Heart right ventricle (tissue), 16 donors: Measurements from ENCODE around the gene SEMA5A. TPM values are rescaled to one million over a fixed set of nuclear protein-coding genes. Genes with fewer than 3 reads are reported as not detected.

Experiments used
- ATAC-seq, 8 donors: fragments of 200-7000 bp; cut with Tn5 transposase; one replicate each; pipeline ENCODE4 v1.9.1; 2020; ENCODE audit warnings: mild to moderate bottlenecking in 8 of 8, moderate library complexity in 8 of 8, moderate number of reproducible peaks in 1 of 8
- DNase-seq, 2 donors: peaks; one replicate each; pipeline ENCODE4 v3.0.0-alpha.2; 2020
- H3K27ac ChIP-seq, 10 donors: fragments of 200-600 bp; sonication (generic) in 2 of 10; one replicate each; pipeline versions ENCODE4 v1.5.0 to v1.8.0; 2020 to 2022; ENCODE audit warnings: mild to moderate bottlenecking in 3 of 10
- H3K27me3 ChIP-seq, 7 donors: fragments of 200-600 bp; one replicate each; pipeline ENCODE4 v1.8.0; 2021 to 2022; ENCODE audit warnings: mild to moderate bottlenecking in 2 of 7
- H3K36me3 ChIP-seq, 9 donors: fragments of 200-600 bp; sonication (generic) in 1 of 9; one replicate each; pipeline versions ENCODE4 v1.5.0 to v1.8.0; 2020 to 2022; ENCODE audit warnings: mild to moderate bottlenecking in 2 of 9
- H3K4me1 ChIP-seq, 9 donors: fragments of 200-600 bp; sonication (generic) in 1 of 9; one replicate each; pipeline versions ENCODE4 v1.5.0 to v1.8.0; 2020 to 2022; ENCODE audit warnings: mild to moderate bottlenecking in 4 of 9
- H3K4me3 ChIP-seq, 10 donors: fragments of 200-600 bp; sonication (generic) in 2 of 10; one replicate each; pipeline versions ENCODE4 v1.5.0 to v1.8.0; 2020 to 2022; ENCODE audit warnings: mild to moderate bottlenecking in 7 of 10, moderate library complexity in 2 of 10
- H3K9me3 ChIP-seq, 11 donors: fragments of 200-600 bp in 10 of 11; sonication (generic) in 2 of 11; one replicate each; pipeline versions ENCODE4 v1.5.0 to v1.8.0; 2013 to 2022; ENCODE audit warnings: mild to moderate bottlenecking in 2 of 11, control low read depth in 1 of 11, moderate library complexity in 1 of 11
- WGBS, 2 donors: extraction: QIAGEN DNeasy Blood & Tissue Kit; methylation state at CpG; one replicate each; pipeline ENCODE4 v1.1.7; 2013; ENCODE audit warnings: inconsistent platforms in 1 of 2; 5-methylcytosine and 5-hydroxymethylcytosine counted together
- intact Hi-C, 10 donors: fragments of 100-400 bp; cut with DNase I; formaldehyde crosslinking; loops; one replicate each; pipeline versions ENCODE4 v1.11.1 to v1.14.2; 2022
- polyA plus RNA-seq, 2 donors: library from polyadenylated mRNA; stranded (reverse); fragments of 200-250 nt; gene quantifications; one replicate each; pipeline ENCODE4 v1.2.3, GENCODE V29; 2013
- total RNA-seq, 10 donors: library from RNA; stranded (reverse); fragmentation: NEBNext Ultra II Directional in 3 of 10; extraction: Animal tissue kit (Norgen Biotek cat#: 25700) in 3 of 10; gene quantifications; one replicate each; pipeline versions ENCODE4 v1.2.1 to v1.2.4, GENCODE V29; 2021 to 2023
- TF ChIP-seq, protein P1 (sequence below), 9 donors: fragments of 200-600 bp; sonication (generic) in 2 of 9; IDR thresholded peaks; one replicate each; pipeline versions ENCODE4 v1.5.0 to v1.8.0; 2021 to 2022; ENCODE audit warnings: antibody characterized with exemption in 9 of 9, mild to moderate bottlenecking in 5 of 9, moderate library complexity in 1 of 9
- donor health status: Arrhythmogenic right ventricular cardiomyopathy.
- donor health status: ischemic (EF 13 %, LVEDD 7.1; RV severe dilation, severe dysfunction).
- donor health status: healthy with polysubstance abuse.
- donor health status: DM: no; HTN: yes; CAD: no.
- donor health status: DM: no; HTN: no; CAD: no.
- donor health status: ischemic (EF 25% LVEDD 6.9; RV normal size, moderate dysfunction).
- donor health status: ischemic (EF 25% LVEDD 5.7; RV mildly dilated, moderate dysfunction).
- donor health status: healthy.
- donor health status: DM: yes; HTN: yes; CAD: no.
- donor health status: Ischemic cardiomyopathy.
- donor health status: ischemic (EF 35%, LVEDD 5.7; RV mildly dilated, moderate dysfunction).
- donor health status: nonischemic (EF 11% LVEDD 7.7; RV severe dilation, severe dysfunction).
- donor health status: DM: yes; HTN: yes; CAD: no.
- donor health status: PGD.
- donor health status: ischemic (EF 29% LVEDD 5.4; RV normal size, mild dysfunction).
- donor health status: nonischemic (EF 23%, LVEDD 6.1; RV moderate dilation, normal function).

Gene SEMA5A
- total and polyA plus RNA-seq, 12 donors = 1.9 to 71.5 (median 48.0) TPM

DNA sequence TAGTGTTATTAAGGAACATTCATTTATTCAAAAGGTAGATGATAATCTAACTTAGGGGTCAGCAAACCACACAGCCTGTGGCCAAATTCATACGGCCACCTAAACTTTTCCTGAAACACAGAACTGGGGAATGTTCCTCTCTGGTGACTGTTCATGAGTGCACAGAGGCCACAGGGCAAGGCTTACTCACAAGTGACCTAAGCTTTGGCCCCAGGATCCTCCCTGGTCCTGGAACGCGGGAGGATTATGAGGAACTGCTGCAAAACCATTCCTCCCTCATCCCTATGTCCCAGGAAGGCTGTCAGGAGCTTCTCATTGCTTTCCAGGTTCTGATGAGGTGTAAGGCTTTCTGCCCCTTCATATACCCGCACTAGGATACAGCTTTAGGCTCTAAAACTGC lies 397.6 kb downstream of the SEMA5A start:
- Histone ChIP-seq H3K36me3 (peaks cover 0 to 4% (median 0%) of the 10 kb centered on the region in 9 donors), H3K4me3 (no peak overlapping the region), H3K27ac (no peak overlapping the region), H3K4me1 (peaks cover 0 to 10% (median 5%) of the 10 kb centered on the region in 9 donors), H3K27me3 (no peaks in the 10 kb centered on the region), H3K9me3 (no peaks in the 10 kb centered on the region)
- DNase-seq (no peak), ATAC-seq (no peak)
- WGBS, 2 donors = 77 to 80% methylated on average over 4 of the region's 4 CpGs
- TF ChIP-seq, protein P1, sequence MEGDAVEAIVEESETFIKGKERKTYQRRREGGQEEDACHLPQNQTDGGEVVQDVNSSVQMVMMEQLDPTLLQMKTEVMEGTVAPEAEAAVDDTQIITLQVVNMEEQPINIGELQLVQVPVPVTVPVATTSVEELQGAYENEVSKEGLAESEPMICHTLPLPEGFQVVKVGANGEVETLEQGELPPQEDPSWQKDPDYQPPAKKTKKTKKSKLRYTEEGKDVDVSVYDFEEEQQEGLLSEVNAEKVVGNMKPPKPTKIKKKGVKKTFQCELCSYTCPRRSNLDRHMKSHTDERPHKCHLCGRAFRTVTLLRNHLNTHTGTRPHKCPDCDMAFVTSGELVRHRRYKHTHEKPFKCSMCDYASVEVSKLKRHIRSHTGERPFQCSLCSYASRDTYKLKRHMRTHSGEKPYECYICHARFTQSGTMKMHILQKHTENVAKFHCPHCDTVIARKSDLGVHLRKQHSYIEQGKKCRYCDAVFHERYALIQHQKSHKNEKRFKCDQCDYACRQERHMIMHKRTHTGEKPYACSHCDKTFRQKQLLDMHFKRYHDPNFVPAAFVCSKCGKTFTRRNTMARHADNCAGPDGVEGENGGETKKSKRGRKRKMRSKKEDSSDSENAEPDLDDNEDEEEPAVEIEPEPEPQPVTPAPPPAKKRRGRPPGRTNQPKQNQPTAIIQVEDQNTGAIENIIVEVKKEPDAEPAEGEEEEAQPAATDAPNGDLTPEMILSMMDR (IDR thresholded peaks at IDR 0.05) = no peak
- intact Hi-C loops = no loop called here

DNA sequence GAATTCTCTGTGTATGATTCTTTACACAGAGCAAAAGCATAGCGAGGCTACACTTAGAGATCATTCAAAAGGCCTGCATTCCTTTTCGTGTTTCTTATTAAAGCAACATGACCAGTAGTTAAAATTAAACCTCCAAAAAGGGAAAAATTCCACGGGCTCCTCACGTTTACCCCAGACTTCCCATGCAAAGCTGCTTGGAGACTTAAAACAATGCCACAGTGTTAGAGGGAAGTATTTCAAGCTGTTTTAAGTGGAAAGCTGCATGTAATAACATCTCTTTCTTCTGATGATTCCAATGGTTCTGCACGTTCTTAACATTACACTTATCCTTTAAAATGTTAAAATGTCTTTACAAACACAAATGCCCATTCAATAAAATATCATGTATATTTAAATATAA lies 405.2 kb downstream of the SEMA5A start:
- no peak for DNase-seq
- Histone ChIP-seq H3K27me3 (no peaks in the 10 kb centered on the region), H3K4me1 (no peaks in the 10 kb centered on the region), H3K27ac (no peak overlapping the region), H3K4me3 (no peak overlapping the region), H3K9me3 (no peaks in the 10 kb centered on the region), H3K36me3 (peaks cover 0 to 13% (median 0%) of the 10 kb centered on the region in 9 donors)
- no peak for ATAC-seq
- TF ChIP-seq, protein P1 (IDR thresholded peaks at IDR 0.05) = no peak
- intact Hi-C loops = no loop called here
- 55 to 57% methylated on average over 5 of the region's 5 CpGs for WGBS, 2 donors

DNA sequence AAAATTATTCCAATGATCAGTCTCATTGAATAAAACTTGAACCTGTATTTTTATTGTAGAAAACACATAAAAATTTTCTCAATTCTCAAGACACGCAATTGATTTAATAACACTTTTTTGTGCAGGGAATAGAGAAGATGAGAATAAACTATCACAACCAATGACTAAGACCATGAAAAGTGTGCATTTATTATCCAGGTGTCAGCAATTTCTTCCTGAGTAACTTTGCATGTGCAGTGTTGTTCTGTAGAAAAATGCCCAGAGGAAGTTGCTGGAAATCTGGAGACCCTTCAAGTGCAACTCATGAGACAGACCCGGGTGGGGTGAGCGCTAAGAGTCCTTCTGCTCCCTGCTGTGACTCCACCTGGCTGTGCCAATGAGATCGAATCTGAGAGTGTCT lies 405.7 kb downstream of the SEMA5A start:
- 78 to 79% methylated on average over 4 of the region's 4 CpGs for WGBS, 2 donors
- TF ChIP-seq, protein P1 (IDR thresholded peaks at IDR 0.05) = no peak
- intact Hi-C loops = no loop called here
- DNase-seq = no peak
- H3K9me3 ChIP-seq = no peaks in the 10 kb centered on the region
- no peak overlapping the region for H3K27ac ChIP-seq
- no peaks in the 10 kb centered on the region for H3K4me1 ChIP-seq
- peaks cover 0 to 17% (median 0%) of the 10 kb centered on the region in 9 donors for H3K36me3 ChIP-seq
- ATAC-seq = no peak
- no peak overlapping the region for H3K4me3 ChIP-seq
- no peaks in the 10 kb centered on the region for H3K27me3 ChIP-seq

DNA sequence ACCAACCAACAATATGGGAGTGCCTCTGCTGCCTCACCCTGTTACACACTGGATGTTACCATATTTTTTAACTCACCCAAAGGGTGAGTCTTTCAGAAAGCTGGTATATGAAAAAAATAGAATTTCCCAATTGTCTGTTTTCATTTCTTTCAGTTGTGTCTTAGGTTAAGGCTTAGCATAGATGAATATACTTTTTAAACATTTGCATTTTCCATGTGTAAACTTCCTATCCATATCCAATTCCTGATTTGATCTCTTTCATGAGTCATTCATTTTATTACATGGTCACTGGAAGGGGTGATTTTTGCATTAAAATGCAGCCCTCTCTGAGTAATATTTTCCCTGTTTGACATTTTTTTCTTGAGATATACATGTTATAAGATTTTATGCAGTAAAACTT lies 406.5 kb downstream of the SEMA5A start:
- H3K4me1 ChIP-seq = no peaks in the 10 kb centered on the region
- no peak overlapping the region for H3K27ac ChIP-seq
- H3K27me3 ChIP-seq = no peaks in the 10 kb centered on the region
- H3K4me3 ChIP-seq = no peak overlapping the region
- intact Hi-C loops = loop anchor here in 1 of 10 donors (10.0 kb wide), 1 partner anchor 1535 kb away; no protein-coding TSS in a partner anchor
- ATAC-seq (no peak), DNase-seq (no peak)
- H3K9me3 ChIP-seq = no peaks in the 10 kb centered on the region
- TF ChIP-seq, protein P1 (IDR thresholded peaks at IDR 0.05) = no peak
- peaks cover 0 to 14% (median 0%) of the 10 kb centered on the region in 9 donors for H3K36me3 ChIP-seq
